ENCODE data around the gene PUM1. TPM values are rescaled to one million over a fixed set of nuclear protein-coding genes. Genes with fewer than 3 reads are reported as not detected.
"Not testable (repeated sequence)": the region's sequence is repeated elsewhere in the genome, so short reads cannot be mapped to it uniquely, and the experiment has no call there.

PUM1 gene
- total and polyA plus RNA-seq, 2 donors: 35.4 to 36.3 TPM

DNA sequence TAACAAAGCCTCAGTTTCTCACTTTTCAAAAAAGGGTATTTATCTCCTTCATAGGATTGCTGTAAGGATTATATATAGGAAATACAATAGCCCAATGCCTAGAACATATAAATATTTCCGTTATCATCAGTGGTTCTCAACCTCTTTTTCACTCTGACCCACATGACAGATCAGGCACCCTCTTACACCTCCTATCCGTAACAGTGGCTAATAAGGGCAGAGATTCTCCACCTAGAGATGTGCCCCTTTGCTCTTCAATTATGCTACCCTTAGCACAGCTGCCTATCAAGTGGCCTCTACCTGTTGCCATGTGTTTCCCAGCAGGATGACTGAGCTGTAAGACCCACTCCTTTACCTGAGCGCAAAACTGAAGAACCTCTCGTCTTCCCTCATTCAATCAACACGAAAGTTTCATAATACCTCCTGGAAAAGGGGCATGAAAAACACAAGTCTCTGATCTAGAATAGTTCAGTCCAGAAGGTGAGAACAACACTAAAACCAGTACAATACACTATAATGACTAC lies 10.5 kb downstream of the PUM1 start:
- 96% methylated on average over 5 of the region's 5 CpGs for WGBS

GRCh38 chr1:31054349-31054748 lies 11.2 kb downstream of the PUM1 start:
- Histone ChIP-seq H3K27ac (ENCODE audit: low read depth in 1 of 2, low read length in 1 of 2) (no peak overlapping the region), H3K4me1 (ENCODE audit: control insufficient read depth in 2 of 2, insufficient read depth in 2 of 2, low read length in 2 of 2) (peaks cover 0 to 9% of the 10 kb centered on the region in 2 donors), H3K9me3 (ENCODE audit: control insufficient read depth in 2 of 2, insufficient read depth in 1 of 2, low read length in 1 of 2) (no peaks in the 10 kb centered on the region), H3K27me3 (ENCODE audit: control insufficient read depth in 2 of 2, insufficient read depth in 1 of 2, low read length in 1 of 2) (no peaks in the 10 kb centered on the region), H3K36me3 (ENCODE audit: control insufficient read depth in 2 of 2, insufficient read depth in 2 of 2, low read length in 1 of 2) (peaks cover 56 to 68% of the 10 kb centered on the region in 2 donors), H3K4me3 (ENCODE audit: low read length in 2 of 2) (no peak overlapping the region)
- 93% methylated on average over 3 of the region's 3 CpGs for WGBS
- no peak for DNase-seq (ENCODE audit: low read depth in 6 of 9, low spot score in 9 of 9)

More for the DNA sequence above, 10.5 kb downstream of the PUM1 start:
- Histone ChIP-seq H3K4me1 (ENCODE audit: control insufficient read depth in 2 of 2, insufficient read depth in 2 of 2, low read length in 2 of 2) (peaks cover 0 to 9% of the 10 kb centered on the region in 2 donors), H3K36me3 (ENCODE audit: control insufficient read depth in 2 of 2, insufficient read depth in 2 of 2, low read length in 1 of 2) (peaks cover 57 to 70% of the 10 kb centered on the region in 2 donors), H3K4me3 (ENCODE audit: low read length in 2 of 2) (no peak overlapping the region), H3K27ac (ENCODE audit: low read depth in 1 of 2, low read length in 1 of 2) (peak overlapping the region in 1 of 2 donors; percentile 5), H3K27me3 (ENCODE audit: control insufficient read depth in 2 of 2, insufficient read depth in 1 of 2, low read length in 1 of 2) (no peaks in the 10 kb centered on the region), H3K9me3 (ENCODE audit: control insufficient read depth in 2 of 2, insufficient read depth in 1 of 2, low read length in 1 of 2) (no peaks in the 10 kb centered on the region)
- DNase-seq (ENCODE audit: low read depth in 6 of 9, low spot score in 9 of 9): no peak

- not testable (repeated sequence) for DNase-seq (ENCODE audit: low read depth in 6 of 9, low spot score in 9 of 9); H3K4me3 ChIP-seq (ENCODE audit: low read length in 2 of 2); H3K27ac ChIP-seq (ENCODE audit: low read depth in 1 of 2, low read length in 1 of 2); H3K4me1 ChIP-seq (ENCODE audit: control insufficient read depth in 2 of 2, insufficient read depth in 2 of 2, low read length in 2 of 2); H3K9me3 ChIP-seq (ENCODE audit: control insufficient read depth in 2 of 2, insufficient read depth in 1 of 2, low read length in 1 of 2); H3K27me3 ChIP-seq (ENCODE audit: control insufficient read depth in 2 of 2, insufficient read depth in 1 of 2, low read length in 1 of 2)
- WGBS: 98% methylated on average over 14 of the region's 14 CpGs
- H3K36me3 ChIP-seq (ENCODE audit: control insufficient read depth in 2 of 2, insufficient read depth in 2 of 2, low read length in 1 of 2): peaks cover 48 to 54% of the 10 kb centered on the region in 2 donors
Observed at GRCh38 chr1:31052613-31053012, 12.9 kb downstream of the PUM1 start.

DNA sequence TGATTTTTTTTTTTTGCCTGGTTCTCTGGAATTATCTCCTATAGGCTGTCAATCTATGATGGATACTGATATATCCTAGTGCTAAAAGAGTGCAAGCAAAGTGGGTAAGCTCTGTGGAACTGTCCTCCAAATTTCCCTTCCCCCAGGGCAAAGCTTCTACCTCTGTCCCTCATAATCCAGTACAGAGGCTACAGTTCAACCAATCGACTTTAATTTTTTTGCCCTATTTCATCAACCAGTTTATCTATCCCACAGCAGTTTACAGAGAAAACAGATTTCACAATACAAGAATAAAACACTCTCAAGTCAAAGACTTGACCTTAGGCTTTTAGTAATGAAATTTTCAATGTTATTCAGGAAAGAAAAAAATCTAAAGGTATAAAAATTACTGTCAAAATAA lies 13.9 kb downstream of the PUM1 start:
- H3K4me3 ChIP-seq (ENCODE audit: low read length in 2 of 2): no peak overlapping the region
- no peak for DNase-seq (ENCODE audit: low read depth in 6 of 9, low spot score in 9 of 9)
- no peaks in the 10 kb centered on the region for H3K27me3 ChIP-seq (ENCODE audit: control insufficient read depth in 2 of 2, insufficient read depth in 1 of 2, low read length in 1 of 2)
- H3K27ac ChIP-seq (ENCODE audit: low read depth in 1 of 2, low read length in 1 of 2): no peak overlapping the region
- peaks cover 46 to 55% of the 10 kb centered on the region in 2 donors for H3K36me3 ChIP-seq (ENCODE audit: control insufficient read depth in 2 of 2, insufficient read depth in 2 of 2, low read length in 1 of 2)
- WGBS: 87% methylated on average over 1 of the region's 1 CpG
- H3K4me1 ChIP-seq (ENCODE audit: control insufficient read depth in 2 of 2, insufficient read depth in 2 of 2, low read length in 2 of 2): no peaks in the 10 kb centered on the region
- H3K9me3 ChIP-seq (ENCODE audit: control insufficient read depth in 2 of 2, insufficient read depth in 1 of 2, low read length in 1 of 2): no peaks in the 10 kb centered on the region

- not testable (repeated sequence) for H3K27ac ChIP-seq (ENCODE audit: low read depth in 1 of 2, low read length in 1 of 2)
- peaks cover 26 to 41% of the 10 kb centered on the region in 2 donors for H3K36me3 ChIP-seq (ENCODE audit: control insufficient read depth in 2 of 2, insufficient read depth in 2 of 2, low read length in 1 of 2)
Observed at GRCh38 chr1:31047507-31047906, 18.0 kb downstream of the PUM1 start.

DNA sequence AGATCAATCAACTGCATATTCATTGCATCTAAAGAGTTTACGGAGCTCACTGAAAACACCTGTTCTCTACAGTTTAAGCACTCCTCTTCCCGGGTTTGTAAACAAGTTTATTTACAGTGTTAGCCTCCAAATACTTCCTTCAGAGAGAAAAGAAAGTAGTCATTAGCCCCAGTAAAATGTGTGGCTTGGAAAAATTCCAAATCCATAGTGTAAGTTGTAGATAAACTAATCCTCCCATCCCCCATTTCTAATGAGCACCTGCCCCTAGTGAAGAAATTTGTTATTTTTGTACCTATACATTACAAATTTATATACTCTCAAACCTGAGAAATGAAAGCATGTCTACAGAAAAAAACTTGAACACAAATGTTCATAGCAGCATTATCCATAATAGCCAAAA lies 21.9 kb downstream of the PUM1 start:
- no peaks in the 10 kb centered on the region for H3K4me1 ChIP-seq (ENCODE audit: control insufficient read depth in 2 of 2, insufficient read depth in 2 of 2, low read length in 2 of 2)
- no peak overlapping the region for H3K27ac ChIP-seq (ENCODE audit: low read depth in 1 of 2, low read length in 1 of 2)
- H3K4me3 ChIP-seq (ENCODE audit: low read length in 2 of 2): no peak overlapping the region
- no peaks in the 10 kb centered on the region for H3K9me3 ChIP-seq (ENCODE audit: control insufficient read depth in 2 of 2, insufficient read depth in 1 of 2, low read length in 1 of 2)
- H3K36me3 ChIP-seq (ENCODE audit: control insufficient read depth in 2 of 2, insufficient read depth in 2 of 2, low read length in 1 of 2): peaks cover 19 to 43% of the 10 kb centered on the region in 2 donors
- 87% methylated on average over 2 of the region's 2 CpGs for WGBS
- H3K27me3 ChIP-seq (ENCODE audit: control insufficient read depth in 2 of 2, insufficient read depth in 1 of 2, low read length in 1 of 2): no peaks in the 10 kb centered on the region
- DNase-seq (ENCODE audit: low read depth in 6 of 9, low spot score in 9 of 9): no peak

More at GRCh38 chr1:31047507-31047906, 18.0 kb downstream of the PUM1 start:
- not testable (repeated sequence) for H3K9me3 ChIP-seq (ENCODE audit: control insufficient read depth in 2 of 2, insufficient read depth in 1 of 2, low read length in 1 of 2); DNase-seq (ENCODE audit: low read depth in 6 of 9, low spot score in 9 of 9); H3K4me3 ChIP-seq (ENCODE audit: low read length in 2 of 2); H3K4me1 ChIP-seq (ENCODE audit: control insufficient read depth in 2 of 2, insufficient read depth in 2 of 2, low read length in 2 of 2); H3K27me3 ChIP-seq (ENCODE audit: control insufficient read depth in 2 of 2, insufficient read depth in 1 of 2, low read length in 1 of 2)
- 76% methylated on average over 5 of the region's 5 CpGs for WGBS

DNA sequence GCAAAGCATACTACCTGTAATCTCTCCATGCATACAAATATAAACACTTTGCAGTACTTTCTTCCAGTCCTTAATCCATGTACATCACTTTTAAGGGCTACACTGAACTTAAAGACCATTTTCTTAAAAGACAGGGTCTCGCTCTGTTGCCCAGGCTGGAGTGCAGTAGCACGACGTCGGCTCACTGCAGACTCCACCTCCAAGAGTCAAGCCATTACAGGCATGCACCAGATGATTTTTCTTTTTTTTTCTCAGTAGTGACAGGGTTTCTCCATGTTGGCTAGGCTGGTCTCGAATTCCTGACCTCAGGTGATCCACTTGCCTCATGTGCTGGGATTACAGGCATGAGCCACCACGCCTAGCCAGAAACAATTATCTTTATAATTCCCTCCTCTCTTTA lies 22.9 kb downstream of the PUM1 start:
- H3K27ac ChIP-seq (ENCODE audit: low read depth in 1 of 2, low read length in 1 of 2): no peak overlapping the region
- no peaks in the 10 kb centered on the region for H3K9me3 ChIP-seq (ENCODE audit: control insufficient read depth in 2 of 2, insufficient read depth in 1 of 2, low read length in 1 of 2)
- no peaks in the 10 kb centered on the region for H3K27me3 ChIP-seq (ENCODE audit: control insufficient read depth in 2 of 2, insufficient read depth in 1 of 2, low read length in 1 of 2)
- peaks cover 20 to 43% of the 10 kb centered on the region in 2 donors for H3K36me3 ChIP-seq (ENCODE audit: control insufficient read depth in 2 of 2, insufficient read depth in 2 of 2, low read length in 1 of 2)
- H3K4me1 ChIP-seq (ENCODE audit: control insufficient read depth in 2 of 2, insufficient read depth in 2 of 2, low read length in 2 of 2): no peaks in the 10 kb centered on the region
- no peak overlapping the region for H3K4me3 ChIP-seq (ENCODE audit: low read length in 2 of 2)
- DNase-seq (ENCODE audit: low read depth in 6 of 9, low spot score in 9 of 9): no peak
- 98% methylated on average over 6 of the region's 6 CpGs for WGBS

DNA sequence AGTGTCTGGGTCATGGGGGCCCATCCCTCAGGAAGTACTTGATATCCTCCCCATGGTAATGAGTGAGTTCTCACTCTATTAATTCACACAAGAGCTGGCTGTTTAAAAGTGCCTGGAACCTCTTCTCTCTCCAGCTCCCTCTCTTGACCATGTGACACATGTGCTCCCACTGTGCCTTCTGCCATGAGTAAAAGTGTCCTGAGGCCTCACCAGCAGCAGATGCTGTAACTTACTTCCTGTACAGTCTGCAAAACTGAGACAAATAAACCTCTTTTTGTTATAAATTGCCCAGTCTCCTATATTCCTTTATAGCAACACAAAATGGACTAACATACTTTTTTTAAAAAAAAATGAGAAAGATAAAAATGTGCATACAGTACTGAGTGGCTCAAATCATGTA lies 24.0 kb downstream of the PUM1 start:
- Histone ChIP-seq H3K27me3 (ENCODE audit: control insufficient read depth in 2 of 2, insufficient read depth in 1 of 2, low read length in 1 of 2) (no peaks in the 10 kb centered on the region), H3K4me3 (ENCODE audit: low read length in 2 of 2) (no peak overlapping the region), H3K36me3 (ENCODE audit: control insufficient read depth in 2 of 2, insufficient read depth in 2 of 2, low read length in 1 of 2) (peaks cover 18 to 41% of the 10 kb centered on the region in 2 donors), H3K27ac (ENCODE audit: low read depth in 1 of 2, low read length in 1 of 2) (no peak overlapping the region), H3K9me3 (ENCODE audit: control insufficient read depth in 2 of 2, insufficient read depth in 1 of 2, low read length in 1 of 2) (no peaks in the 10 kb centered on the region), H3K4me1 (ENCODE audit: control insufficient read depth in 2 of 2, insufficient read depth in 2 of 2, low read length in 2 of 2) (no peaks in the 10 kb centered on the region)
- no peak for DNase-seq (ENCODE audit: low read depth in 6 of 9, low spot score in 9 of 9)

GRCh38 chr1:31040038-31040437 lies 25.5 kb downstream of the PUM1 start:
- Histone ChIP-seq H3K27me3 (ENCODE audit: control insufficient read depth in 2 of 2, insufficient read depth in 1 of 2, low read length in 1 of 2) (no peaks in the 10 kb centered on the region), H3K27ac (ENCODE audit: low read depth in 1 of 2, low read length in 1 of 2) (no peak overlapping the region), H3K4me1 (ENCODE audit: control insufficient read depth in 2 of 2, insufficient read depth in 2 of 2, low read length in 2 of 2) (no peaks in the 10 kb centered on the region), H3K4me3 (ENCODE audit: low read length in 2 of 2) (no peak overlapping the region), H3K9me3 (ENCODE audit: control insufficient read depth in 2 of 2, insufficient read depth in 1 of 2, low read length in 1 of 2) (no peaks in the 10 kb centered on the region), H3K36me3 (ENCODE audit: control insufficient read depth in 2 of 2, insufficient read depth in 2 of 2, low read length in 1 of 2) (peaks cover 20 to 43% of the 10 kb centered on the region in 2 donors)
- DNase-seq (ENCODE audit: low read depth in 6 of 9, low spot score in 9 of 9): no peak
- 95% methylated on average over 3 of the region's 3 CpGs for WGBS

All from thymus (tissue), 11 donors.